Measurements from ENCODE around the gene SMIM23. TPM values are rescaled to one million over a fixed set of nuclear protein-coding genes. Genes with fewer than 3 reads are reported as not detected.

Gene SMIM23
- total RNA-seq, 1 donor from 2014 or later: not detected

- H3K27me3 Mint-ChIP-seq (ENCODE audit: low read depth): peaks cover 12% of the 10 kb centered on the region
- H3K4me3 Mint-ChIP-seq: no peak overlapping the region
- no peak overlapping the region for H3K27ac Mint-ChIP-seq
- H3K36me3 Mint-ChIP-seq: no peaks in the 10 kb centered on the region
- no peaks in the 10 kb centered on the region for H3K4me1 Mint-ChIP-seq
- DNase-seq (ENCODE audit: low spot score in 2 of 2, unreplicated experiment in 2 of 2): no peak
- TF ChIP-seq CTCF (IDR thresholded peaks at IDR 0.05; ENCODE audit: unreplicated experiment): no peak
- no peaks in the 10 kb centered on the region for H3K9me3 Mint-ChIP-seq
Observed at GRCh38 chr5:171795381-171795780, 9.8 kb downstream of the SMIM23 start.

GRCh38 chr5:171796436-171796835 lies 10.8 kb downstream of the SMIM23 start:
- no peak overlapping the region for H3K27ac Mint-ChIP-seq
- no peak overlapping the region for H3K4me3 Mint-ChIP-seq
- DNase-seq (ENCODE audit: low spot score in 2 of 2, unreplicated experiment in 2 of 2): no peak
- H3K9me3 Mint-ChIP-seq: no peaks in the 10 kb centered on the region
- no peaks in the 10 kb centered on the region for H3K4me1 Mint-ChIP-seq
- H3K36me3 Mint-ChIP-seq: no peaks in the 10 kb centered on the region
- no peak for TF ChIP-seq CTCF (IDR thresholded peaks at IDR 0.05; ENCODE audit: unreplicated experiment)
- H3K27me3 Mint-ChIP-seq (ENCODE audit: low read depth): peaks cover 6% of the 10 kb centered on the region

GRCh38 chr5:171797543-171797942 lies 11.9 kb downstream of the SMIM23 start:
- Mint-ChIP-seq H3K27me3 (ENCODE audit: low read depth) (peaks cover 4% of the 10 kb centered on the region), H3K27ac (no peak overlapping the region), H3K9me3 (no peaks in the 10 kb centered on the region), H3K4me1 (no peaks in the 10 kb centered on the region), H3K4me3 (no peak overlapping the region), H3K36me3 (no peaks in the 10 kb centered on the region)
- no peak for DNase-seq (ENCODE audit: low spot score in 2 of 2, unreplicated experiment in 2 of 2)
- TF ChIP-seq CTCF (IDR thresholded peaks at IDR 0.05; ENCODE audit: unreplicated experiment): no peak

GRCh38 chr5:171798418-171798817 lies 12.8 kb downstream of the SMIM23 start:
- Mint-ChIP-seq H3K4me3 (no peak overlapping the region), H3K27ac (no peak overlapping the region), H3K36me3 (no peaks in the 10 kb centered on the region), H3K9me3 (no peaks in the 10 kb centered on the region), H3K27me3 (ENCODE audit: low read depth) (peaks cover 8% of the 10 kb centered on the region), H3K4me1 (no peaks in the 10 kb centered on the region)
- TF ChIP-seq CTCF (IDR thresholded peaks at IDR 0.05; ENCODE audit: unreplicated experiment): no peak
- DNase-seq (ENCODE audit: low spot score in 2 of 2, unreplicated experiment in 2 of 2): no peak

- peaks cover 1% of the 10 kb centered on the region for H3K4me1 Mint-ChIP-seq
- no peaks in the 10 kb centered on the region for H3K9me3 Mint-ChIP-seq
- H3K36me3 Mint-ChIP-seq: no peaks in the 10 kb centered on the region
- no peak for TF ChIP-seq CTCF (IDR thresholded peaks at IDR 0.05; ENCODE audit: unreplicated experiment)
- H3K27me3 Mint-ChIP-seq (ENCODE audit: low read depth): peaks cover 37% of the 10 kb centered on the region
- H3K27ac Mint-ChIP-seq: no peak overlapping the region
- no peak for DNase-seq (ENCODE audit: low spot score in 2 of 2, unreplicated experiment in 2 of 2)
- no peak overlapping the region for H3K4me3 Mint-ChIP-seq
Observed at GRCh38 chr5:171801839-171802238, 16.2 kb downstream of the SMIM23 start.

GRCh38 chr5:171805746-171806145 lies 20.1 kb downstream of the SMIM23 start:
- Mint-ChIP-seq H3K4me1 (peaks cover 9% of the 10 kb centered on the region), H3K36me3 (no peaks in the 10 kb centered on the region), H3K4me3 (no peak overlapping the region), H3K27ac (no peak overlapping the region), H3K9me3 (peaks cover 6% of the 10 kb centered on the region), H3K27me3 (ENCODE audit: low read depth) (peaks cover 61% of the 10 kb centered on the region)
- no peak for DNase-seq (ENCODE audit: low spot score in 2 of 2, unreplicated experiment in 2 of 2)
- no peak for TF ChIP-seq CTCF (IDR thresholded peaks at IDR 0.05; ENCODE audit: unreplicated experiment)
